Measurements from ENCODE around the gene MSRB3. TPM values are rescaled to one million over a fixed set of nuclear protein-coding genes. Genes with fewer than 3 reads are reported as not detected.

Gene MSRB3
- polyA plus RNA-seq, 1 of the 3 experiments (the other 2 are of a cell fraction) = 24.3 TPM

DNA sequence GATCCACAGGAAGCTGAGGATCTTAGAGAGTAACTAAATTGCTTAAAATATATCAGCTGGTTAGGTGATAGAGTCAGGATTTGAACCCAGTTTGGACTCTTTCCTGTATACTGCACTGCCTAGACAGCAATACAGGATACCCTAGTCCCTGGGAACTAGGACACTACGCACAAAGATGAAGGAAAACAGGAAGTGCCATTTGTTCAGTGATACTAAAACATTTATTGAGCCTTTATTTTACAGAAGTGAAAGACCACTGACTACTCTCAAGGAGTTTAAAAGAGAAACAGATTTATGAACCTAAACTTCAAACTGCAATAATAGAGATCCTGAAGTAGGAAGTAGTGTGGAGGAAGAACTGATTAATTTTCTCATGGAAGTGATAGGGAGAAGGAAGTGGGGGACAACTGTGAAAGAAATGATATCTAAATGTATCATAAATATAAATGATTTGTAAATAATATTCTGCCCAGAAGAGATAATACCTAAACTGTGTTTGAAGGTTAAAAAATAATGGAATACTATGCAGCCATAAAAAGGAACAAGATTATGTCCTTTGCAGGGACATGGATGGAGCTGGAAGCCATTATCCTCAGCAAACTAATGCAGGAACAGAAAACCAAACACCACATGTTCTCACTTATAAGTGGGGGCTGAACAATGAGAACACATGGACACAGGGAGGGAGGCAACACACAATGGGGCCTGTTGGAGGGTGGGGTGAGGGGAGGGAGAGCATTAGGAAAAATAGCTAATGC, 18.2 kb downstream of the MSRB3 start:
- CTCF ChIA-PET = no interaction called here
- no peaks in the 10 kb centered on the region; the same call in 1 of the 2 replicates for H4K20me1 ChIP-seq (ENCODE audit: insufficient read depth)

DNA sequence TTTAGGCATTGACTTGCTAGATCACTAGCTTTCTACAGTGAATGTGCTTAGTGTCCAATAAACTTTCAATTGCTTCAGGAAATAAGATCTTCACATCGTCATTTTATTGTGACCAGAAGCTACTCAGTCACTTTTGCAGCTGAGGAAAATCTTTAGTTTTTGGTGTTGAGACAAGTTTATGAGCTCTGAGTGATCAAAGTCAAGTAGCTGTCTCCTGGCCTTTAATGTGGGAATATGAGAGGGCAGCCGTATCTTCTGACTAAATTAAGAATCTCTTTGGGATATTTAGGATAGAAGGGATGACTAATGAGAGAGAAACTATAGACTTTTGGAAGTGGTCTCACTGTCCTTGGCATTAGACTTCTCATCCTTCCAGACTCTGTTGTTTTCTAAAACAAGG, 21.6 kb downstream of the MSRB3 start:
- no peak overlapping the region for H2AFZ ChIP-seq (ENCODE audit: low read depth)
- WGBS (ENCODE audit: low lambda C conversion rate) = 54% methylated on average over 2 of the region's 2 CpGs
- H3K4me2 ChIP-seq = no peak overlapping the region
- no peak overlapping the region for H3K9ac ChIP-seq
- no peaks in the 10 kb centered on the region for H3K9me2 ChIP-seq
- H3K79me2 ChIP-seq (ENCODE audit: insufficient read depth) = peaks cover 94% of the 10 kb centered on the region
- no peak overlapping the region for H3K27ac ChIP-seq (ENCODE audit: low read depth in 2 of 2, low read length in 1 of 2)
- CTCF ChIA-PET = interaction anchor here (0.6 to 3.1 kb wide), 3 partner anchors 9 to 1323 kb away, joined by 3 to 8 read pairs (median 3); no protein-coding TSS in a partner anchor
- peaks cover 0 to 11% of the 10 kb centered on the region in 2 experiments for H3K36me3 ChIP-seq (replicated peaks in 1 of 2; ENCODE audit: control insufficient read depth in 1 of 2, insufficient read depth in 2 of 2, low read length in 1 of 2)
- H3K9me3 ChIP-seq = no peaks in the 10 kb centered on the region
- POLR2A ChIA-PET = no interaction called here
- DNase-seq = no peak
- H3F3A ChIP-seq (replicated peaks; ENCODE audit: insufficient read depth) = no peaks in the 10 kb centered on the region
- H3K4me3 ChIP-seq (ENCODE audit: low read depth in 2 of 2, low read length in 1 of 2) = no peak overlapping the region
- peaks cover 0 to 3% of the 10 kb centered on the region in 2 experiments; a peak in 1 of 4 replicates for H3K4me1 ChIP-seq (ENCODE audit: control insufficient read depth in 1 of 2, insufficient read depth in 2 of 2, low read depth in 1 of 2, low read length in 1 of 2)
- no peaks in the 10 kb centered on the region for H3K27me3 ChIP-seq (ENCODE audit: insufficient read depth)
- no peaks in the 10 kb centered on the region; the same call in 1 of the 2 replicates for H4K20me1 ChIP-seq (ENCODE audit: insufficient read depth)
- TF ChIP-seq, protein P1, sequence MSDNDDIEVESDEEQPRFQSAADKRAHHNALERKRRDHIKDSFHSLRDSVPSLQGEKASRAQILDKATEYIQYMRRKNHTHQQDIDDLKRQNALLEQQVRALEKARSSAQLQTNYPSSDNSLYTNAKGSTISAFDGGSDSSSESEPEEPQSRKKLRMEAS (IDR thresholded peaks at IDR 0.05; ENCODE audit: low read depth) = no peak
- TF ChIP-seq JUND (IDR thresholded peaks at IDR 0.05) (no peak), FOXM1 (IDR thresholded peaks at IDR 0.05; ENCODE audit: low read depth) (no peak), TCF12 (IDR thresholded peaks at IDR 0.05) (no peak), SIN3A (IDR thresholded peaks at IDR 0.05; ENCODE audit: borderline replicate concordance, low read depth, low read length) (no peak), POLR2AphosphoS5 (IDR thresholded peaks at IDR 0.05; ENCODE audit: low read depth, low read length) (no peak), NFIC (IDR thresholded peaks at IDR 0.05; ENCODE audit: borderline replicate concordance) (no peak), GABPA (IDR thresholded peaks at IDR 0.05; ENCODE audit: low read depth) (no peak), USF1 (IDR thresholded peaks at IDR 0.05; ENCODE audit: borderline replicate concordance, low read depth) (no peak), RFX5 (IDR thresholded peaks at IDR 0.05; ENCODE audit: low read length) (no peak), CHD2 (IDR thresholded peaks at IDR 0.05; ENCODE audit: low read length, partially characterized antibody) (no peak)
- TF ChIP-seq, protein P2, sequence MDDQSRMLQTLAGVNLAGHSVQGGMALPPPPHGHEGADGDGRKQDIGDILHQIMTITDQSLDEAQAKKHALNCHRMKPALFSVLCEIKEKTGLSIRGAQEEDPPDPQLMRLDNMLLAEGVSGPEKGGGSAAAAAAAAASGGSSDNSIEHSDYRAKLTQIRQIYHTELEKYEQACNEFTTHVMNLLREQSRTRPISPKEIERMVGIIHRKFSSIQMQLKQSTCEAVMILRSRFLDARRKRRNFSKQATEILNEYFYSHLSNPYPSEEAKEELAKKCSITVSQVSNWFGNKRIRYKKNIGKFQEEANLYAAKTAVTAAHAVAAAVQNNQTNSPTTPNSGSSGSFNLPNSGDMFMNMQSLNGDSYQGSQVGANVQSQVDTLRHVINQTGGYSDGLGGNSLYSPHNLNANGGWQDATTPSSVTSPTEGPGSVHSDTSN (IDR thresholded peaks at IDR 0.05) = no peak

More for the DNA sequence above, 18.2 kb downstream of the MSRB3 start:
- Histone ChIP-seq H3F3A (replicated peaks; ENCODE audit: insufficient read depth) (no peaks in the 10 kb centered on the region), H3K79me2 (ENCODE audit: insufficient read depth) (peaks cover 96% of the 10 kb centered on the region), H3K27me3 (ENCODE audit: insufficient read depth) (no peaks in the 10 kb centered on the region), H3K4me2 (no peak overlapping the region), H3K9ac (no peak overlapping the region), H2AFZ (ENCODE audit: low read depth) (no peak overlapping the region), H3K36me3 (replicated peaks in 1 of 2; ENCODE audit: control insufficient read depth in 1 of 2, insufficient read depth in 2 of 2, low read length in 1 of 2) (peaks cover 0 to 11% of the 10 kb centered on the region in 2 experiments), H3K4me1 (ENCODE audit: control insufficient read depth in 1 of 2, insufficient read depth in 2 of 2, low read depth in 1 of 2, low read length in 1 of 2) (peaks cover 0 to 3% of the 10 kb centered on the region in 2 experiments; a peak in 1 of 4 replicates), H3K9me2 (no peaks in the 10 kb centered on the region), H3K4me3 (ENCODE audit: low read depth in 2 of 2, low read length in 1 of 2) (no peak overlapping the region), H3K27ac (ENCODE audit: low read depth in 2 of 2, low read length in 1 of 2) (no peak overlapping the region), H3K9me3 (no peaks in the 10 kb centered on the region)
- WGBS (ENCODE audit: low lambda C conversion rate) = 60% methylated on average over 1 of the region's 1 CpG
- POLR2A ChIA-PET = no interaction called here
- TF ChIP-seq USF2 (IDR thresholded peaks at IDR 0.05; ENCODE audit: borderline replicate concordance, low read depth, low read length) = no peak
- TF ChIP-seq FOXM1 (IDR thresholded peaks at IDR 0.05; ENCODE audit: low read depth) = no peak
- TF ChIP-seq REST (IDR thresholded peaks at IDR 0.05; ENCODE audit: low read depth, low read length) = no peak
- no peak for TF ChIP-seq FOSL2 (IDR thresholded peaks at IDR 0.05; ENCODE audit: borderline replicate concordance, low read depth)
- DNase-seq = no peak
